Measurements from ENCODE around the gene NCAM2. TPM values are rescaled to one million over a fixed set of nuclear protein-coding genes. Genes with fewer than 3 reads are reported as not detected.
A peak's percentile ranks its signal among the peaks of the same experiment; 100 is the strongest.

The NCAM2 gene
- total and polyA plus RNA-seq, 2 of the 8 experiments (the other 6 are each of a cell fraction or from before 2014, with no cell fraction given): 0.14 to 1.1 TPM

DNA sequence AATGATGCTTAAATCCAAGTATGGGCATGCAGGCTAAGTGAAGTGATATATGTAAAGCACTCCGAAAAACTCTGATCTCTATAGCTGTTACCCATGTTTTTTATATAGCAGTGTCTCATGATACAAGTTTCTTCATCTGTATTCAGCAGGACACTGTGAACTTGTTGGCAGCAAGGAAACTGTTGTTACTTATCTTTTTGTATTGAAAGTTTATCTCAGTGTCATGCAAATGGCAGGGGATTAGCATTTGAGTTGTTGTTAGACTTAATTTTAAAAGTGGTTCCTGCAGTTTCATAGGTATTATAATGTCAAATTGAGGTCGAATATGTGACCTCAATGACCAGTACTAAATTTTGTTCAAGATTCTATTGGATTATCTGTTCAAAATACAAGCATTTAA, 47.9 kb downstream of the NCAM2 start:
- Histone ChIP-seq H3K79me2 (ENCODE audit: control insufficient read depth in 1 of 2, insufficient read depth in 2 of 2, low read length in 2 of 2) (no peaks in the 10 kb centered on the region), H3K14ac (ENCODE audit: insufficient read length) (no peak overlapping the region), H3K36me3 (ENCODE audit: control insufficient read depth in 2 of 4, insufficient read depth in 4 of 4, low read length in 3 of 4) (no peaks in the 10 kb centered on the region), H2AFZ (ENCODE audit: low read length) (no peak overlapping the region), H2BK12ac (ENCODE audit: low read depth, low read length) (no peak overlapping the region), H3K9ac (replicated peaks in 1 of 4; ENCODE audit: extremely low read depth in 1 of 4, low read depth in 3 of 4, low read length in 3 of 4) (no peak overlapping the region), H3K9me3 (ENCODE audit: insufficient read depth in 2 of 2, low read depth in 1 of 2, low read length in 1 of 2) (no peaks in the 10 kb centered on the region), H2BK15ac (ENCODE audit: low read length) (no peak overlapping the region), H4K8ac (ENCODE audit: extremely low read depth, insufficient read depth, low read length) (no peak overlapping the region), H3K23ac (ENCODE audit: insufficient read length) (no peak overlapping the region), H3K27me3 (replicated peaks in 1 of 4; ENCODE audit: control insufficient read depth in 3 of 4, extremely low read depth in 1 of 4, insufficient read depth in 3 of 4, low read length in 3 of 4) (no peaks in the 10 kb centered on the region), H3K4ac (replicated peaks; ENCODE audit: insufficient read length, low read depth, low read length) (peak overlapping the region; percentile 19), H2BK20ac (ENCODE audit: low read length) (no peak overlapping the region), H3K27ac (ENCODE audit: low read depth, low read length) (no peak overlapping the region), H3K56ac (replicated peaks; ENCODE audit: insufficient read length, low read depth, low read length) (no peak overlapping the region), H4K91ac (replicated peaks; ENCODE audit: insufficient read length, low read length) (no peak overlapping the region), H3K79me1 (ENCODE audit: low read depth, low read length) (no peaks in the 10 kb centered on the region), H3K23me2 (ENCODE audit: low read depth, low read length) (no peaks in the 10 kb centered on the region), H2BK120ac (replicated peaks; ENCODE audit: low read depth, low read length) (peak overlapping the region; percentile 24), H2BK5ac (ENCODE audit: low read depth, low read length) (peak overlapping the region; percentile 12; the same call in 1 of the 2 replicates), H3K4me3 (ENCODE audit: extremely low read depth in 1 of 4, insufficient read depth in 2 of 4, low read depth in 3 of 4, low read length in 4 of 4) (peak overlapping the region in 1 of 4 experiments; percentile 36; a peak in 1 of 8 replicates), H3K4me2 (ENCODE audit: insufficient read depth in 1 of 2, low read depth in 2 of 2, low read length in 2 of 2) (peak overlapping the region; percentile 46 to 50; a peak in 3 of 4 replicates), H3K18ac (ENCODE audit: extremely low read depth, low read length) (no peak overlapping the region), H4K5ac (ENCODE audit: insufficient read length, low read depth, low read length) (peak overlapping the region; percentile 82), H4K20me1 (replicated peaks in 1 of 2; ENCODE audit: control insufficient read depth in 1 of 2, insufficient read depth in 2 of 2, low read length in 2 of 2) (no peaks in the 10 kb centered on the region), H3K4me1 (replicated peaks in 1 of 4; ENCODE audit: control insufficient read depth in 3 of 4, insufficient read depth in 4 of 4, low read length in 3 of 4) (peaks cover 0 to 7% (median 5%) of the 10 kb centered on the region in 4 experiments; a peak in 4 of 7 replicates), H2AK5ac (ENCODE audit: low read depth, low read length) (no peak overlapping the region)
- 6% methylated on average over 2 of the region's 2 CpGs; no CpG with 5 or more reads in 1 of the 2 experiments for WGBS, 2 experiments (ENCODE audit: extremely low coverage in 1 of 2, insufficient coverage in 1 of 2, insufficient read length in 1 of 2, insufficient replicate concordance in 2 of 2, low coverage in 1 of 2, low lambda C conversion rate in 2 of 2, missing lambda C conversion rate in 1 of 2)
- POLR2A ChIA-PET (ENCODE audit: partially characterized antibody): interaction anchor here (0.6 kb wide), 1 partner anchor 280 kb away, joined by 3 read pairs; no protein-coding TSS in a partner anchor
- FAIRE-seq (peak; percentile 32), DNase-seq (ENCODE audit: low read depth in 1 of 2, low spot score in 2 of 2) (no peak)
- CTCF ChIA-PET (ENCODE audit: partially characterized antibody): interaction anchor here (1.0 to 1.2 kb wide), 2 partner anchors 42 to 46 kb away, joined by 3 to 4 read pairs; no protein-coding TSS in a partner anchor
- TF ChIP-seq, protein P1, sequence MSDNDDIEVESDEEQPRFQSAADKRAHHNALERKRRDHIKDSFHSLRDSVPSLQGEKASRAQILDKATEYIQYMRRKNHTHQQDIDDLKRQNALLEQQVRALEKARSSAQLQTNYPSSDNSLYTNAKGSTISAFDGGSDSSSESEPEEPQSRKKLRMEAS (IDR thresholded peaks at IDR 0.05): no peak
- no peak for TF ChIP-seq POLR2A (IDR thresholded peaks at IDR 0.05; ENCODE audit: control extremely low read depth in 1 of 2, low read depth in 2 of 2, low read length in 2 of 2)
